ENCODE results near the gene STXBP5L. TPM values are rescaled to one million over a fixed set of nuclear protein-coding genes. Genes with fewer than 3 reads are reported as not detected.

The STXBP5L gene
- total and polyA plus RNA-seq, 2 of the 4 experiments (the other 2 are of a cell fraction), result not detected

DNA sequence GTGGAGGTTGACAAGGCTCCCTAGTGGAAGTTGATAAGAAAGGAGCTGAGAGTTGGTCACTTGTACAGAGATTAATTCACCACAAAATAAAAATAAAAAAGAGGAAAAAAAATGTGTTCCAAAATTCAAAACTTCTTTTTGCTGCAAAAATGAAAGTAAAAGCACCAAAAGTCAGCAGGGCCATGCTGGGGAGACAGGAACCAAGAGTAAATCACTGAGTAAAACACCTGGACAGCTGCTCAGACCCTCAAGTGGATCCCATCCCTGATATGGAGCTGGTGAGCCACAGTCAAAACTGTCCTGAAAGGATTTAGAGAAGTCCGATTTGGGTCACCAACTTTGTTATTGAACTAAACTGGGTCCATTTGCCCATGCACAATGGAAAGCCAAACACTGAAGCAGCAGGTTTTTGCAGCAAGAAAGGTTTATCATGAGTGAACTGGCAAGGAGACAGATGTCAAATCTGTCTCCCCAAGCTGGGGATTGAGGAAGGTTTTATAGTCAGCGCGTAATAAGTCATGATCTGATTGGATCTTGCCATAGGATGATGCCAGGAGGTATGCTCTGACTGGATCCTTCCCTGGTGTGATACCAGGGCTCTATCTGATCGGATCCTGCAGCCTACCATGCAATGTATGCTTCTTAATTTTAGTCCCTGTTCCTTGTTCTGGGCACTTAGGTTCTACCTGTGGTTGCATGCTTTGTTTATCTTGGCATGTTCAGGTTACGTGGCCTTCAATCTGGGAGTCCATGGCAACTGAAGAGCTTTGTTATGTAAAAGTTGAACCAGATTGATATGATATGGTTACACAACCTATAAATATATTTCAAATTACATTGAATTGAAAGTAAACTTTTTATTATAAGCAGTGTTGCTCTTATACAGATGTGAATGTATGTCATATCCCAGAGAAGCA lies 324.6 kb downstream of the STXBP5L start:
- Histone ChIP-seq H3K27me3 (ENCODE audit: control insufficient read depth, insufficient read depth, low read length) (no peaks in the 10 kb centered on the region), H4K20me1 (ENCODE audit: insufficient read depth, low read length) (no peaks in the 10 kb centered on the region), H3K4me1 (ENCODE audit: control insufficient read depth, insufficient read depth, low read length) (no peaks in the 10 kb centered on the region), H4K91ac (ENCODE audit: insufficient read depth, low read depth, low read length) (no peak overlapping the region), H3K9ac (ENCODE audit: low read depth, low read length) (no peak overlapping the region), H3K4me3 (ENCODE audit: insufficient read depth, low read depth, low read length) (no peak overlapping the region), H2AK9ac (replicated peaks; ENCODE audit: low read depth, low read length, poor library complexity) (no peak overlapping the region), H3K14ac (replicated peaks; ENCODE audit: low read depth, low read length) (no peak overlapping the region), H2BK120ac (ENCODE audit: low read depth, low read length) (no peak overlapping the region), H2BK20ac (ENCODE audit: low read depth, low read length) (no peak overlapping the region), H3K27ac (ENCODE audit: insufficient read depth, low read length) (no peak overlapping the region), H2AK5ac (ENCODE audit: low read depth, low read length) (no peak overlapping the region), H3K9me1 (ENCODE audit: insufficient read depth, low read length) (no peaks in the 10 kb centered on the region), H2BK15ac (ENCODE audit: low read depth, low read length) (no peak overlapping the region), H4K5ac (ENCODE audit: low read depth, low read length) (no peak overlapping the region), H3K4ac (ENCODE audit: low read depth, low read length) (no peak overlapping the region), H3K36me3 (ENCODE audit: control insufficient read depth, insufficient read depth, low read length) (no peaks in the 10 kb centered on the region), H2BK5ac (ENCODE audit: low read depth, low read length, poor library complexity, severe bottlenecking) (no peak overlapping the region), H3K9me3 (ENCODE audit: control insufficient read depth, insufficient read depth, low read length) (peaks cover 3% of the 10 kb centered on the region), H3K4me2 (ENCODE audit: low read depth, low read length) (no peak overlapping the region), H4K8ac (ENCODE audit: low read depth in 2 of 2, low read length in 2 of 2) (no peak overlapping the region), H3K79me1 (ENCODE audit: low read depth in 1 of 2, low read length in 2 of 2) (no peaks in the 10 kb centered on the region), H3K56ac (ENCODE audit: extremely low read depth, insufficient read depth, low read length) (no peak overlapping the region), H2AFZ (replicated peaks; ENCODE audit: low read length, poor library complexity) (no peak overlapping the region), H3K18ac (ENCODE audit: low read depth, low read length) (no peak overlapping the region), H3K23ac (ENCODE audit: low read depth, low read length) (no peak overlapping the region)
- no TSS peak for BruUV-seq (replicated peaks)
- dilution Hi-C loops (cut with HindIII; ENCODE audit: low sequenced_read_pairs, unreplicated experiment), result no loop called here
- in situ Hi-C loops (cut with MboI; ENCODE audit: low sequenced_read_pairs), result no loop called here
- intact Hi-C loops (cut with micrococcal nuclease), result no loop called here
- CTCF ChIA-PET, result no interaction called here
- WGBS, 2 experiments (ENCODE audit: extremely low coverage in 2 of 2, insufficient read length in 1 of 2), result 35% methylated on average over 2 of the region's 5 CpGs; no CpG with 5 or more reads in 1 of the 2 experiments
- POLR2A ChIA-PET (ENCODE audit: unreplicated experiment), result no interaction called here
- TF ChIP-seq CEBPB (IDR thresholded peaks at IDR 0.05; ENCODE audit: low read depth, low read length) (no peak), MAZ (IDR thresholded peaks at IDR 0.05; ENCODE audit: borderline replicate concordance, low read depth, low read length) (no peak), NFE2L2 (IDR thresholded peaks at IDR 0.05; ENCODE audit: low read depth, low read length) (no peak), FOS (IDR thresholded peaks at IDR 0.05; ENCODE audit: low read depth, low read length) (no peak), CHD1 (IDR thresholded peaks at IDR 0.05; ENCODE audit: low read depth, low read length) (no peak), MAFK (IDR thresholded peaks at IDR 0.05; ENCODE audit: low read depth, low read length) (no peak)
- TF ChIP-seq, protein P1, sequence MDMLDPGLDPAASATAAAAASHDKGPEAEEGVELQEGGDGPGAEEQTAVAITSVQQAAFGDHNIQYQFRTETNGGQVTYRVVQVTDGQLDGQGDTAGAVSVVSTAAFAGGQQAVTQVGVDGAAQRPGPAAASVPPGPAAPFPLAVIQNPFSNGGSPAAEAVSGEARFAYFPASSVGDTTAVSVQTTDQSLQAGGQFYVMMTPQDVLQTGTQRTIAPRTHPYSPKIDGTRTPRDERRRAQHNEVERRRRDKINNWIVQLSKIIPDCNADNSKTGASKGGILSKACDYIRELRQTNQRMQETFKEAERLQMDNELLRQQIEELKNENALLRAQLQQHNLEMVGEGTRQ (IDR thresholded peaks at IDR 0.05; ENCODE audit: low read depth, low read length), result no peak
- TF ChIP-seq, protein P2, sequence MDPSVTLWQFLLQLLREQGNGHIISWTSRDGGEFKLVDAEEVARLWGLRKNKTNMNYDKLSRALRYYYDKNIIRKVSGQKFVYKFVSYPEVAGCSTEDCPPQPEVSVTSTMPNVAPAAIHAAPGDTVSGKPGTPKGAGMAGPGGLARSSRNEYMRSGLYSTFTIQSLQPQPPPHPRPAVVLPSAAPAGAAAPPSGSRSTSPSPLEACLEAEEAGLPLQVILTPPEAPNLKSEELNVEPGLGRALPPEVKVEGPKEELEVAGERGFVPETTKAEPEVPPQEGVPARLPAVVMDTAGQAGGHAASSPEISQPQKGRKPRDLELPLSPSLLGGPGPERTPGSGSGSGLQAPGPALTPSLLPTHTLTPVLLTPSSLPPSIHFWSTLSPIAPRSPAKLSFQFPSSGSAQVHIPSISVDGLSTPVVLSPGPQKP (IDR thresholded peaks at IDR 0.05; ENCODE audit: borderline replicate concordance, low read depth, low read length), result no peak
- DNase-seq (no peak), ATAC-seq (ENCODE audit: low read depth) (no peak)
